IMR-90 (cell line): Measurements from ENCODE around the gene SLC9C2. TPM values are rescaled to one million over a fixed set of nuclear protein-coding genes. Genes with fewer than 3 reads are reported as not detected.

Experiments
- ATAC-seq: fragments of 200-7000 bp; cut with Tn5 transposase; 2 replicates; pipeline ENCODE4 v1.9.1; 2020; ENCODE audit warnings: low read depth, mild to moderate bottlenecking, moderate library complexity
- BruUV-seq: library from RNA; stranded (reverse); fragments of 400-500 nt; replicated peaks from 2 replicates; lab custom pipeline; 2021; lab: Mats Ljungman, UMichigan
- CTCF ChIA-PET: fragments of 300-600 bp; formaldehyde crosslinking; extraction: SDS; loops from one replicate; lab custom pipeline; 2021; ENCODE audit warnings: antibody characterized with exemption; lab: Yijun Ruan, JAX
- POLR2A ChIA-PET: fragments of 300-600 bp; sonication (Branson Sonifier 250); formaldehyde crosslinking; loops from one replicate; lab custom pipeline; 2022; ENCODE audit warnings: antibody characterized with exemption; ENCODE audit not compliant: unreplicated experiment; lab: Charles Lee
- DNase-seq: peaks from one replicate; pipeline ENCODE4 v3.0.0; 2013
- H2AFZ ChIP-seq: replicated peaks from 2 replicates; pipeline ENCODE3; 2013; ENCODE audit warnings: low read length, mild to moderate bottlenecking; ENCODE audit not compliant: poor library complexity
- H2AK5ac ChIP-seq: 2 replicates; pipeline ENCODE4 v1.6.1; 2013; ENCODE audit warnings: low read depth, low read length, inconsistent platforms
- H2AK9ac ChIP-seq: replicated peaks from 2 replicates; pipeline ENCODE3; 2013; ENCODE audit warnings: mild to moderate bottlenecking, low read depth, low read length, moderate library complexity; ENCODE audit not compliant: poor library complexity
- H2BK120ac ChIP-seq: 2 replicates; pipeline ENCODE4 v1.6.1; 2013; ENCODE audit warnings: low read depth, low read length, inconsistent platforms
- H2BK15ac ChIP-seq: 3 replicates; pipeline ENCODE4 v1.6.1; 2013; ENCODE audit warnings: low read depth, low read length, inconsistent platforms
- H2BK20ac ChIP-seq: 2 replicates; pipeline ENCODE4 v1.6.1; 2013; ENCODE audit warnings: low read depth, mild to moderate bottlenecking, inconsistent platforms, low read length, moderate library complexity
- H2BK5ac ChIP-seq: 2 replicates; pipeline ENCODE4 v1.6.1; 2013; ENCODE audit warnings: mild to moderate bottlenecking, low read depth, low read length, inconsistent platforms; ENCODE audit not compliant: poor library complexity, severe bottlenecking
- H3K14ac ChIP-seq: replicated peaks from 2 replicates; pipeline ENCODE4 v1.6.1; 2013; ENCODE audit warnings: low read depth, low read length, inconsistent platforms
- H3K18ac ChIP-seq: 2 replicates; pipeline ENCODE4 v1.6.1; 2013; ENCODE audit warnings: low read depth, low read length, control low read depth
- H3K23ac ChIP-seq: 2 replicates; pipeline ENCODE4 v1.6.1; 2013; ENCODE audit warnings: low read depth, low read length, inconsistent platforms
- H3K27ac ChIP-seq: 2 replicates; pipeline ENCODE4 v1.5.1; 2013; ENCODE audit warnings: mild to moderate bottlenecking, control low read depth, low read length; ENCODE audit not compliant: insufficient read depth
- H3K27me3 ChIP-seq: 2 replicates; pipeline ENCODE4 v1.6.1; 2013; ENCODE audit warnings: low read length; ENCODE audit not compliant: control insufficient read depth, insufficient read depth
- H3K36me3 ChIP-seq: 2 replicates; pipeline ENCODE4 v1.6.1; 2013; ENCODE audit warnings: low read length, mixed read lengths; ENCODE audit not compliant: control insufficient read depth, insufficient read depth
- H3K4ac ChIP-seq: 2 replicates; pipeline ENCODE4 v1.6.1; 2013; ENCODE audit warnings: low read depth, low read length, inconsistent platforms
- H3K4me1 ChIP-seq: 2 replicates; pipeline ENCODE4 v1.6.1; 2013; ENCODE audit warnings: low read length, mixed read lengths; ENCODE audit not compliant: control insufficient read depth, insufficient read depth
- H3K4me2 ChIP-seq: 2 replicates; pipeline ENCODE4 v1.6.1; 2013; ENCODE audit warnings: low read depth, mild to moderate bottlenecking, control low read depth, low read length, moderate library complexity
- H3K4me3 ChIP-seq: 2 replicates; pipeline ENCODE4 v1.5.1; 2013; ENCODE audit warnings: low read depth, mild to moderate bottlenecking, control low read depth, low read length, moderate library complexity; ENCODE audit not compliant: insufficient read depth
- H3K56ac ChIP-seq: 2 replicates; pipeline ENCODE4 v1.6.1; 2013; ENCODE audit warnings: low read length, inconsistent platforms; ENCODE audit not compliant: insufficient read depth; ENCODE audit errors: extremely low read depth
- H3K79me1 ChIP-seq, 2 experiments: 2 replicates each; pipeline ENCODE4 v1.6.1; 2013; ENCODE audit warnings: low read length in 2 of 2, inconsistent platforms in 1 of 2, low read depth in 1 of 2
- H3K9ac ChIP-seq: 2 replicates; pipeline ENCODE4 v1.6.1; 2013; ENCODE audit warnings: low read depth, low read length, control low read depth
- H3K9me1 ChIP-seq: 2 replicates; pipeline ENCODE4 v1.6.1; 2013; ENCODE audit warnings: low read length, inconsistent platforms; ENCODE audit not compliant: insufficient read depth
- H3K9me3 ChIP-seq: 2 replicates; pipeline ENCODE4 v1.6.1; 2013; ENCODE audit warnings: low read length; ENCODE audit not compliant: control insufficient read depth, insufficient read depth
- H4K20me1 ChIP-seq: 2 replicates; pipeline ENCODE4 v1.6.1; 2013; ENCODE audit warnings: low read length, inconsistent platforms; ENCODE audit not compliant: insufficient read depth
- H4K5ac ChIP-seq: 2 replicates; pipeline ENCODE4 v1.6.1; 2013; ENCODE audit warnings: mild to moderate bottlenecking, low read depth, low read length, control low read depth
- H4K8ac ChIP-seq, 2 experiments: 2 replicates each; pipeline ENCODE4 v1.6.1; 2013; ENCODE audit warnings: low read depth in 2 of 2, low read length in 2 of 2, control low read depth in 1 of 2, inconsistent platforms in 1 of 2
- H4K91ac ChIP-seq: 2 replicates; pipeline ENCODE4 v1.6.1; 2013; ENCODE audit warnings: low read depth, low read length, inconsistent platforms; ENCODE audit not compliant: insufficient read depth
- CEBPB ChIP-seq: IDR thresholded peaks from 2 replicates; pipeline ENCODE4 v1.6.1; 2012; ENCODE audit warnings: low read depth, low read length, improper control_type of control experiment
- CHD1 ChIP-seq: IDR thresholded peaks from 2 replicates; pipeline ENCODE4 v1.6.1; 2012; ENCODE audit warnings: low read depth, low read length, improper control_type of control experiment
- ELK1 ChIP-seq: fragments of 150-350 bp; IDR thresholded peaks from 2 replicates; pipeline ENCODE4 v1.6.1; 2016; ENCODE audit warnings: low read depth, mild to moderate bottlenecking, low read length, moderate library complexity, borderline replicate concordance
- MXI1 ChIP-seq: IDR thresholded peaks from 2 replicates; pipeline ENCODE4 v1.6.1; 2012; ENCODE audit warnings: low read depth, mild to moderate bottlenecking, low read length, moderate library complexity, borderline replicate concordance
- NFE2L2 ChIP-seq: fragments of 150-350 bp; IDR thresholded peaks from 2 replicates; pipeline ENCODE4 v1.6.1; 2016; ENCODE audit warnings: low read depth, mild to moderate bottlenecking, low read length
- whole genome bisulfite sequencing, 2 experiments: methylation state at CpG; one replicate each; pipeline versions ENCODE4 v1.1.5 to v1.1.7; 2013; ENCODE audit warnings: missing lambda C conversion rate in 2 of 2; ENCODE audit not compliant: insufficient read length in 1 of 2; ENCODE audit errors: extremely low coverage in 2 of 2; 5-methylcytosine and 5-hydroxymethylcytosine counted together
- dilution Hi-C: fragments of 300-500 bp; cut with HindIII; formaldehyde crosslinking; loops from one replicate; pipeline ENCODE4 v1.14.3; 2018; ENCODE audit warnings: low sequenced_read_pairs; ENCODE audit not compliant: unreplicated experiment
- in situ Hi-C: fragments of 300-500 bp; cut with MboI; formaldehyde crosslinking; loops from 3 replicates; pipeline ENCODE4 v1.14.3; 2019; ENCODE audit warnings: low sequenced_read_pairs, inconsistent platforms, mixed read lengths
- intact Hi-C: fragments of 100-400 bp; cut with micrococcal nuclease; formaldehyde crosslinking; loops from 2 replicates; pipeline ENCODE4 v1.10.0; 2022
- polyA plus RNA-seq, 3 experiments: library from polyadenylated mRNA; depleted of rRNA; stranded (reverse); fragments of >200 nt; gene quantifications; 2 replicates each; pipeline ENCODE4 v1.2.3, GENCODE V29; 2012; ENCODE audit warnings: low replicate concordance in 1 of 3
- total RNA-seq: library from RNA; depleted of rRNA; stranded (reverse); fragments of >200 nt; gene quantifications from 2 replicates; pipeline ENCODE4 v1.2.3, GENCODE V29; 2012

The SLC9C2 gene
- total and polyA plus RNA-seq, 2 of the 4 experiments (the other 2 are of a cell fraction) = not detected

GRCh38 chr1:173503391-173503790, 99.5 kb downstream of the SLC9C2 start:
- Histone ChIP-seq H3K79me1 (no peaks in the 10 kb centered on the region), H3K9ac (no peak overlapping the region), H4K8ac (no peak overlapping the region), H3K14ac (no peak overlapping the region), H3K36me3 (no peaks in the 10 kb centered on the region), H4K20me1 (no peaks in the 10 kb centered on the region), H3K56ac (no peak overlapping the region), H3K4ac (no peak overlapping the region), H2BK120ac (no peak overlapping the region), H2BK20ac (no peak overlapping the region), H2AK9ac (no peak overlapping the region), H3K18ac (no peak overlapping the region), H3K4me2 (no peak overlapping the region; the same call in 1 of the 2 replicates), H2AK5ac (no peak overlapping the region), H2BK15ac (no peak overlapping the region), H2AFZ (no peak overlapping the region), H4K5ac (no peak overlapping the region), H3K9me3 (no peaks in the 10 kb centered on the region), H3K9me1 (0 out of 2 replicates have a peak, but pooled peaks cover 7% of the 10 kb centered on the region), H4K91ac (no peak overlapping the region), H3K27ac (no peak overlapping the region), H3K27me3 (no peaks in the 10 kb centered on the region; the same call in 1 of the 2 replicates), H2BK5ac (no peak overlapping the region), H3K4me3 (no peak overlapping the region), H3K23ac (no peak overlapping the region), H3K4me1 (peaks cover 5% of the 10 kb centered on the region; the same call in 1 of the 2 replicates)
- ChIA-PET CTCF (no interaction called here), POLR2A (no interaction called here)
- DNase-seq = peak; percentile 64
- TF ChIP-seq MXI1 (no peak), CHD1 (no peak), CEBPB (peak; percentile 49), NFE2L2 (no peak), ELK1 (no peak)
- no CpG with 5 or more reads among the region's 4 CpGs for WGBS, 2 experiments
- ATAC-seq = peak; percentile 85
- BruUV-seq = no TSS peak
- intact Hi-C loops (no loop called here), in situ Hi-C loops (no loop called here), dilution Hi-C loops (no loop called here)
